ENCODE results near the gene HS6ST3. TPM values are rescaled to one million over a fixed set of nuclear protein-coding genes. Genes with fewer than 3 reads are reported as not detected.

HS6ST3 gene
- total and polyA plus RNA-seq, 2 donors (not counting 3 experiments of a cell fraction or from before 2014, with no cell fraction given): 0.03 to 0.15 TPM

DNA sequence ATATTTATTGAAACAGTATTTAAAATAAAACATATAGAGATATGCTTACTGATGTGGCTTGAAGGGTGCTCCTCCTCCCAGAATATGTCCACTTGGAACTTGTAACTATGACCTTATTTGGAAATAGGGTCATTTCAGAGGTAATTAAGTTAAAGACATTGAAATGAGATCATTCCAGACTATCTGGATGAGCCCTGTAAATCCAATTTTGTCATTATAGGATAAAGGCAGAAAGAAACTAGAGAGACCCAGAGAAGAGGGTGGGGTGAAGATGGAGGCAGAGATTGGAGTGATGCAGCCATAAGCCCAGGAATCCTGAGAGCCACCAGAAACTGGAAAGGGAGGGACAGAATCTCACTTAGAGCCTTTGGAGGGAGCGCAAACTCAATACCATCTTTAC, 661.2 kb downstream of the HS6ST3 start:
- Histone ChIP-seq H3K4me3 (replicated peaks in 1 of 3; ENCODE audit: insufficient read depth in 1 of 3, low read depth in 1 of 3, low read length in 3 of 3) (no peak overlapping the region), H4K20me1 (replicated peaks; ENCODE audit: control insufficient read depth, extremely low read depth, insufficient read depth, low read length) (no peaks in the 10 kb centered on the region), H2AFZ (ENCODE audit: low read depth, low read length) (no peak overlapping the region), H3K27me3 (ENCODE audit: control insufficient read depth in 2 of 2, insufficient read depth in 2 of 2, low read length in 2 of 2) (no peaks in the 10 kb centered on the region), H3K27ac (ENCODE audit: insufficient read depth, low read depth, low read length) (no peak overlapping the region), H3K36me3 (ENCODE audit: control insufficient read depth in 2 of 2, extremely low read depth in 1 of 2, insufficient read depth in 2 of 2, low read length in 2 of 2) (no peaks in the 10 kb centered on the region), H3K9ac (replicated peaks; ENCODE audit: extremely low read depth, insufficient read depth, low read length) (no peak overlapping the region), H3K9me3 (replicated peaks; ENCODE audit: control insufficient read depth, insufficient read depth, low read length) (no peaks in the 10 kb centered on the region), H3K4me1 (ENCODE audit: control insufficient read depth, extremely low read depth, insufficient read depth, low read length) (no peaks in the 10 kb centered on the region), H3K79me2 (ENCODE audit: control insufficient read depth, insufficient read depth, low read length) (no peaks in the 10 kb centered on the region), H3K4me2 (ENCODE audit: insufficient read depth, low read length) (no peak overlapping the region), H3K9me1 (replicated peaks; ENCODE audit: control insufficient read depth, extremely low read depth, insufficient read depth, low read length) (no peaks in the 10 kb centered on the region)
- BruUV-seq (replicated peaks): no TSS peak
- dilution Hi-C loops (cut with MboI; ENCODE audit: extremely low pct_ligation_motif_present, low sequenced_read_pairs): no loop called here
- CTCF ChIA-PET: no interaction called here
- POLR2A ChIA-PET: no interaction called here
- intact Hi-C loops (cut with micrococcal nuclease): no loop called here
- DNase-seq (ENCODE audit: low read depth, low spot score) (no peak), FAIRE-seq (no peak)
- TF ChIP-seq CTCF (IDR thresholded peaks at IDR 0.05; ENCODE audit: extremely low read depth in 1 of 2, insufficient read depth in 1 of 2, low read depth in 1 of 2, low read length in 2 of 2): no peak
- TF ChIP-seq MYC (IDR thresholded peaks at IDR 0.05; ENCODE audit: low read depth, low read length): no peak
- TF ChIP-seq JUN (IDR thresholded peaks at IDR 0.05; ENCODE audit: borderline replicate concordance, insufficient read depth, insufficient read length, low read depth): no peak
- no peak for TF ChIP-seq POLR2A (IDR thresholded peaks at IDR 0.05; ENCODE audit: low read depth, low read length)
- no peak for TF ChIP-seq GATA2 (IDR thresholded peaks at IDR 0.05; ENCODE audit: insufficient read depth, insufficient read length, low read depth, low read length)
- TF ChIP-seq EZH2 (IDR thresholded peaks at IDR 0.05; ENCODE audit: borderline replicate concordance, low read depth, low read length, severe bottlenecking): no peak
- TF ChIP-seq FOS (IDR thresholded peaks at IDR 0.05; ENCODE audit: borderline replicate concordance, insufficient read depth, low read length): no peak
- TF ChIP-seq, protein P1, sequence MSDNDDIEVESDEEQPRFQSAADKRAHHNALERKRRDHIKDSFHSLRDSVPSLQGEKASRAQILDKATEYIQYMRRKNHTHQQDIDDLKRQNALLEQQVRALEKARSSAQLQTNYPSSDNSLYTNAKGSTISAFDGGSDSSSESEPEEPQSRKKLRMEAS (IDR thresholded peaks at IDR 0.05; ENCODE audit: insufficient read depth, insufficient read length): no peak
- no peak for TF ChIP-seq POLR2AphosphoS5 (IDR thresholded peaks at IDR 0.05; ENCODE audit: insufficient read depth, low read depth, low read length)

Data from endothelial cell of umbilical vein (primary cell).